GM18951 (cell line): Measurements from ENCODE around the gene MAP1B.

Experiments
- POLR2A ChIP-seq: IDR thresholded peaks from 4 replicates; pipeline ENCODE4 v1.6.1; 2011; ENCODE audit warnings: mild to moderate bottlenecking; ENCODE audit not compliant: insufficient read length, insufficient read depth; ENCODE audit errors: extremely low read depth
- in situ Hi-C: fragments of 300-500 bp; cut with MboI; formaldehyde crosslinking; loops from one replicate; pipeline ENCODE4 v1.12.0; 2022; ENCODE audit warnings: low sequenced_read_pairs, mixed read lengths, inconsistent platforms; ENCODE audit not compliant: unreplicated experiment

The MAP1B gene

DNA sequence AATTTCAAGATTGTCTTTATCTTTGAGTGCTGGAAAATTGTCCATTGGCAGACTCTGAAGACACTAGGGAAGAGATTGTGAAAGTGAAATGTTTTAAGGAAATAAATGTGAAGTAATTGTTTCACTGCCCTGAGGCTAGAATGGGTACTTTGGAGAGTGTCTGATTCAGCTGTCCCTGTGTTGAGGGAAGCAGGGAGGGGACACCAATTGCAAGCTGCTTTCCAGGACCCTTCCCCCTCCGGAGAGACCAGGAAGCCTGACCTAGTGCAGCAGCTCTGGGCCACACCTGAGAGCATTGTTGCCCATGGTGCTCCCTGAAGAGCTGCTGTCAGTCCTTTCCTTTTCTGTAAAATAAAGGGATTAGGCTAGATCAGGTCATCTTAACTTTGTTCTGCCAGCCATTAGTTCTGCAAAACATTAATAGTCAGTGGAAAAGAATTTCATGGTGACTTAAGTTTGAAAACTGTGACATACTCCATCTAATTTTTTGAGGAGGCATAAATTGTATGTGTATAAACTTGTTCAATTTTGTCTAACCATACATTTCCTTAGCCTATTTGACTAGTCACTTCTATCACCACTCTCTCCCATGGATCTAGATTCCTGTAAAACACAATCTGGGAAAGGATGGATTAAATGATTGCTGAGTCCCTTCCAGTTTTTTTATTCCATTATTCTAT, 18.8 kb downstream of the MAP1B start:
- no peak for TF ChIP-seq POLR2A
- in situ Hi-C loops = no loop called here

- TF ChIP-seq POLR2A = no peak
- in situ Hi-C loops = no loop called here
Observed at GRCh38 chr5:72126796-72127195, 19.5 kb downstream of the MAP1B start.

GRCh38 chr5:72129725-72130124, 22.4 kb downstream of the MAP1B start:
- no peak for TF ChIP-seq POLR2A
- in situ Hi-C loops = loop anchor here (5.0 kb wide), 1 partner anchor 178 kb away; no protein-coding TSS in a partner anchor

DNA sequence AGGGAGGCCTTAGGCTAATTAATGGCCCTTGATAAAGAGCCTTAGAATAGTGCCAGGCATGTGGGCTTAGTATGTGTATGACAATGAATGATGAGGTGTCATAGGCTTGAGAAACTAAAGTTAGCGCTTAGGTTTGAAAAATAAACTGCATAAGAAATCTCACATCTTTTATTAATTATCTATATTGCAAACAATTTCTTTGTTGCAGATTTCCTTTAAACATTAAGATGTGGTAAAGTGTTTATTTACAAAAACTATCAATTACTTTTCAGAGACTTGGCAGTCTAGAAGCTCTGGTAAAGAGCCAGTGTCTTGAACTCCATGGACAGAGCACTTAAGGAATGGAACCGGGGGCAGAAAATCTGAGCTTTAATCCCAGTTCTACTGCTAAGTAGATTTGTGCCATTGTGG, 23.1 kb downstream of the MAP1B start:
- in situ Hi-C loops = loop anchor here (5.0 kb wide), 1 partner anchor 177 kb away; no protein-coding TSS in a partner anchor
- TF ChIP-seq POLR2A = no peak

DNA sequence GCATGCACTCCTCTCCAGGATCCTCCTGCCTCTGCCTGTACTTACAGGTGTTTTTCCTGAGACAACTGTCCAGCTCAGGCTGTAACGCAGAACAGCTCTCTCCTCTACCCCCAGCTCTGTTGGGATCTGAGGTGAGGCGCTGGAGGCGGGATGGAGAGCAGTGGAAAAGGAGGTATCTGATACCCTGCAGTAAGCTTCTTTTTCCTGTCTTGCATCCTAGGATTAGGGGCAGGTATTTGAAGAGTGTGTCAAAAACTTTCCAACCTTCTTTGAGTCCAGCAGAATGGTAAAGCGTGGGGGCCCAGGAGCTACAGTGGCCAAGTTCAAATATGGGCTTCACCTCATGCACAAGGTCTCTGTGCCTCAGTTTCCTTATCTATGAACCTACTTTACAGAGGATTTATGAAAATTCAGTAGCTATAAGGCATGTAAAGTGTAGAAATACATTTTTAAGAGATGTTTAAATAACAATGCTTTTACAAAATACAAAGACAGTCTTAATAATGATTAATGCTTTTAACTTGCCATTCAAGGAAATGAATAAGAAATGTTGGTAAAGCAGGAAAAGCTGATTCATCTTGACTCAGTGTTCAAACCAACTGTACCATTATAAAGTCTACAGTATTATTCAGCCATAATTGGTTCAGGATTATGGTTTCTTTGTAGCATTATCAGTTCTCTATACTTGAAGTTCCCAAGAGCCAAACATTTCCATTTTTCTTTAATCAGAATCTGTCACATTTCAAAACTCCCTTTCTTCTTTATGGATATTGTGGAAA, 26.1 kb downstream of the MAP1B start:
- in situ Hi-C loops = loop anchor here (5.0 kb wide), 1 partner anchor 174 kb away; no protein-coding TSS in a partner anchor
- TF ChIP-seq POLR2A = no peak

GRCh38 chr5:72134226-72134899, 27.1 kb downstream of the MAP1B start:
- in situ Hi-C loops = loop anchor here (5.0 kb wide), 1 partner anchor 173 kb away; no protein-coding TSS in a partner anchor
- no peak for TF ChIP-seq POLR2A

DNA sequence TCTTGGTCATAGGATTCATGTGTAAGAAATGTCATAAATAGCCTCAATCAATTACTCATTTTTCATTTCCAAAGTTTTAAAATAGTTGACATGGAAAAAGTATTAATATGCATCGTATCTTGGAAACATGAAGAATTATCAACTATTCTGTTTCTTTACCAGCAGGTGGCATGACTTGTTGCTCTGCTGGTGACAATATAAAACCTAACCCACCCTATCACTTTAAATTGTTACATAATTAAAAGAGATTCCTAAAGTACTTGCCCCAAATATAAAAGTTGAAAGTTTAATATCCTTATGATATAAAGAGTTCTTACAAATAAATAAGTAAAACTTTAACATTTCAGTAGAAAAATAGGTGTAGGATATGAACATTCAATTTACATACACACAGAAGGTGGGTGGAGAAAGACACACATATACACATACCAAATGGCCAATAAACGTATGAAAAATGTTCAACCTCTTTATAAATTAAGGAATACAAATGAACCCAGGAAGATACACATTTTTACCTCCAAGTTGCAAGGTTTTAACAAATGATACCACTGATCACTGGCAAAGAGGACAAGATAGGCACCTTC, 30.6 kb downstream of the MAP1B start:
- TF ChIP-seq POLR2A = no peak
- in situ Hi-C loops = no loop called here

- TF ChIP-seq POLR2A = no peak
- in situ Hi-C loops = no loop called here
Observed at GRCh38 chr5:72138943-72139521, 31.8 kb downstream of the MAP1B start.

DNA sequence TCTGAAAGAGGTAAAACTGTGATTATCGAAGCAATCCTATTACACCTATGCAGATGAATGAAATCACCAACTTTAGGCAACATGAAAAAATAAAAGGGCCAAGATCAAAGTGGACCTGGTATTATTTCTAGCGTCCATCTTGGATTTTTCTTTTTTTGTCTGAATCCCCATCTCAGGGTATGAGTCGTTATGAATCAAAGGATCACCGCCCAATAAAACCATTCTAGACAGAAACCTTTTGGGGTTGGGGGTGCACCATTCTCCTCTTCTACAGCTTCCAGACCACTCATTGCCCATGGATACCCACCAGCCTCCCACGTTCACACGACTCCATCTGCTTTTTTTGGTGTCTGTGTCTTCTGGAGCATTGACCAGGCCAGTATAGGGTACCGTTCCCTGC, 33.4 kb downstream of the MAP1B start:
- TF ChIP-seq POLR2A = no peak
- in situ Hi-C loops = loop anchor here (10.0 kb wide), 1 partner anchor 104 kb away; no protein-coding TSS in a partner anchor

- in situ Hi-C loops = loop anchor here (10.0 kb wide), 1 partner anchor 103 kb away; no protein-coding TSS in a partner anchor
- no peak for TF ChIP-seq POLR2A
Observed at GRCh38 chr5:72141440-72142355, 34.4 kb downstream of the MAP1B start.

DNA sequence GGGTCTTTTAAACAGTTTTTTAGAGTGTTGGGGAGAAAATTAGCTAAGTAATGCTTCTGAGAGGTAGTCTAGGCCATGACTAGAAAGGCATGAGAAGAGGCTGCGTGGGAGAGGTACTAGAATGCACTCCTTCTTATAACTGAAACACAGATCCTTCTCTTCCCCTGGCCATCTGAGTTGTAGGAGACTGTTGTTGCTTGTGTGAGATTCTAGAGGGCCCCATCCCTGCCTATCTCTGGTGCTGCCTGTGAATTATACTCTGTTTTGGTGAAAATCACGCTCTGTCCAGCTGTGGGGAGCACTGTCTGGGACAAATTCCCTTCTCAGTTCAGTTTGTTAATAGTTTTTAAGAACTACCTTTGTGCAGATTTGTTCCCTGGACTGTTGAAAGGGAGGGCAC, 37.5 kb downstream of the MAP1B start:
- in situ Hi-C loops = loop anchor here (10.0 kb wide), 1 partner anchor 100 kb away; no protein-coding TSS in a partner anchor
- no peak for TF ChIP-seq POLR2A
